Ammon's horn (tissue), 1 donor: ENCODE measurements around the gene PRTG.
"Not testable (repeated sequence)": the region's sequence is repeated elsewhere in the genome, so short reads cannot be mapped to it uniquely, and the experiment has no call there.

Experiments used
- DNase-seq: peaks from one replicate; pipeline ENCODE4 v3.0.0-alpha.2; 2016; ENCODE audit warnings: low spot score

PRTG gene

GRCh38 chr15:55742927-55743728, at the start of gene PRTG:
Gene PRTG, minus strand, starts transcription at chr15:55743152. Its CDS starts 221 bp downstream, at chr15:55742931.
- DNase-seq, result peak; percentile 38

GRCh38 chr15:55791551-55792400, 48.8 kb upstream of the PRTG start:
- DNase-seq, result no peak

GRCh38 chr15:55789066-55789660, 46.2 kb upstream of the PRTG start:
- no peak for DNase-seq

- no peak for DNase-seq
Observed at GRCh38 chr15:55786341-55786740, 43.4 kb upstream of the PRTG start.

GRCh38 chr15:55785593-55785992, 42.6 kb upstream of the PRTG start:
- DNase-seq, result not testable (repeated sequence)

GRCh38 chr15:55784286-55784685, 41.3 kb upstream of the PRTG start:
- no peak for DNase-seq

GRCh38 chr15:55782901-55783300, 39.9 kb upstream of the PRTG start:
- DNase-seq, result no peak

GRCh38 chr15:55780292-55780691, 37.3 kb upstream of the PRTG start:
- DNase-seq, result no peak

GRCh38 chr15:55778932-55779331, 36.0 kb upstream of the PRTG start:
- DNase-seq, result no peak

- no peak for DNase-seq
Observed at GRCh38 chr15:55775316-55775715, 32.4 kb upstream of the PRTG start.

- no peak for DNase-seq
Observed at GRCh38 chr15:55774113-55774970, 31.4 kb upstream of the PRTG start.

- DNase-seq, result no peak
Observed at GRCh38 chr15:55770806-55771205, 27.9 kb upstream of the PRTG start.

- DNase-seq, result no peak
Observed at GRCh38 chr15:55770261-55770660, 27.3 kb upstream of the PRTG start.

- no peak for DNase-seq
Observed at GRCh38 chr15:55768670-55769185, 25.8 kb upstream of the PRTG start.

- no peak for DNase-seq
Observed at GRCh38 chr15:55766676-55767075, 23.7 kb upstream of the PRTG start.

GRCh38 chr15:55764398-55764797, 21.4 kb upstream of the PRTG start:
- no peak for DNase-seq

- DNase-seq, result no peak
Observed at GRCh38 chr15:55758580-55758986, 15.6 kb upstream of the PRTG start.

GRCh38 chr15:55753433-55753832, 10.5 kb upstream of the PRTG start:
- not testable (repeated sequence) for DNase-seq

GRCh38 chr15:55750706-55751105, 7.8 kb upstream of the PRTG start:
- no peak for DNase-seq

- DNase-seq, result no peak
Observed at GRCh38 chr15:55743729-55744655, 1.0 kb upstream of the PRTG start.
